Mesenchymal stem cell (in vitro differentiated cells and primary cell): Measurements from ENCODE around the gene IL16.
A peak's percentile ranks its signal among the peaks of the same experiment; 100 is the strongest.

Experiments used
- DNase-seq: peaks from one replicate; pipeline ENCODE4 v3.0.0-alpha.2; 2013
- H2AFZ ChIP-seq: one replicate; pipeline ENCODE4 v1.6.1; 2013; ENCODE audit warnings: low read depth, mild to moderate bottlenecking, control low read depth, inconsistent platforms, low read length, moderate library complexity
- H2AK5ac ChIP-seq: 2 replicates; pipeline ENCODE4 v1.6.1; 2013; ENCODE audit warnings: low read length, moderate library complexity, mild to moderate bottlenecking, inconsistent platforms; ENCODE audit not compliant: severe bottlenecking
- H2BK120ac ChIP-seq: one replicate; pipeline ENCODE4 v1.6.1; 2013; ENCODE audit warnings: low read depth, mild to moderate bottlenecking, inconsistent platforms, low read length, moderate library complexity
- H2BK12ac ChIP-seq, 2 experiments: one replicate each; pipeline ENCODE4 v1.6.1; 2013; ENCODE audit warnings: inconsistent platforms in 2 of 2, low read length in 2 of 2, mild to moderate bottlenecking in 2 of 2, moderate library complexity in 2 of 2, control low read depth in 1 of 2
- H2BK15ac ChIP-seq: one replicate; pipeline ENCODE4 v1.6.1; 2013; ENCODE audit warnings: mild to moderate bottlenecking, low read depth, inconsistent platforms; ENCODE audit not compliant: poor library complexity, severe bottlenecking
- H2BK5ac ChIP-seq: 2 replicates; pipeline ENCODE4 v1.6.1; 2013; ENCODE audit warnings: low read depth, mild to moderate bottlenecking, low read length, control low read depth, inconsistent platforms; ENCODE audit not compliant: poor library complexity, severe bottlenecking
- H3K14ac ChIP-seq, 2 experiments: one replicate each; pipeline ENCODE4 v1.6.1; 2013; ENCODE audit warnings: inconsistent platforms in 2 of 2, low read length in 2 of 2, control low read depth in 1 of 2, mild to moderate bottlenecking in 1 of 2, moderate library complexity in 1 of 2
- H3K18ac ChIP-seq, 2 experiments: one replicate each; pipeline ENCODE4 v1.6.1; 2013; ENCODE audit warnings: inconsistent platforms in 2 of 2, low read length in 2 of 2, control low read depth in 1 of 2, low read depth in 1 of 2, mild to moderate bottlenecking in 1 of 2
- H3K23ac ChIP-seq, 2 experiments: one replicate each; pipeline ENCODE4 v1.6.1; 2013; ENCODE audit warnings: inconsistent platforms in 2 of 2, low read length in 2 of 2, mild to moderate bottlenecking in 2 of 2, moderate library complexity in 2 of 2, control low read depth in 1 of 2
- H3K27ac ChIP-seq: 2 replicates; pipeline ENCODE4 v1.5.1; 2013; ENCODE audit warnings: mild to moderate bottlenecking, moderate library complexity, low read length, control low read depth, inconsistent platforms; ENCODE audit not compliant: poor library complexity, severe bottlenecking
- H3K27me3 ChIP-seq, 2 experiments: 2 replicates each; pipeline versions ENCODE4 v1.6.1 to v1.7.0; 2013; ENCODE audit warnings: low read length in 2 of 2, mild to moderate bottlenecking in 2 of 2, moderate library complexity in 2 of 2, control low read depth in 1 of 2, inconsistent platforms in 1 of 2; ENCODE audit not compliant: control insufficient read depth in 1 of 2, insufficient read depth in 1 of 2
- H3K36me3 ChIP-seq, 2 experiments: 2 replicates each; pipeline versions ENCODE4 v1.6.1 to v1.7.0; 2013; ENCODE audit warnings: low read length in 2 of 2, control low read depth in 1 of 2, inconsistent platforms in 1 of 2, low read depth in 1 of 2, mild to moderate bottlenecking in 1 of 2; ENCODE audit not compliant: insufficient read depth in 2 of 2, control insufficient read depth in 1 of 2
- H3K4ac ChIP-seq, 2 experiments: one replicate each; pipeline ENCODE4 v1.6.1; 2013; ENCODE audit warnings: inconsistent platforms in 2 of 2, low read length in 2 of 2, mild to moderate bottlenecking in 2 of 2, moderate library complexity in 2 of 2, control low read depth in 1 of 2, low read depth in 1 of 2
- H3K4me1 ChIP-seq: 2 replicates; pipeline ENCODE4 v1.6.1; 2013; ENCODE audit warnings: low read depth, low read length, control low read depth; ENCODE audit not compliant: control insufficient read depth, insufficient read depth
- H3K4me2 ChIP-seq: 2 replicates; pipeline ENCODE4 v1.6.1; 2013; ENCODE audit warnings: low read length, mild to moderate bottlenecking, inconsistent platforms; ENCODE audit not compliant: poor library complexity, severe bottlenecking
- H3K4me3 ChIP-seq, 2 experiments: 2 replicates each; pipeline versions ENCODE4 v1.5.1 to v1.7.0; 2013; ENCODE audit warnings: low read length in 2 of 2, mild to moderate bottlenecking in 2 of 2, control low read depth in 1 of 2, low read depth in 1 of 2; ENCODE audit not compliant: insufficient read depth in 1 of 2
- H3K79me1 ChIP-seq: replicated peaks from 2 replicates; pipeline ENCODE4 v1.6.1; 2013; ENCODE audit warnings: mild to moderate bottlenecking, control low read depth, low read length, inconsistent platforms; ENCODE audit not compliant: poor library complexity, severe bottlenecking
- H3K9ac ChIP-seq: 2 replicates; pipeline ENCODE4 v1.7.0; 2013; ENCODE audit warnings: mild to moderate bottlenecking, low read length, moderate library complexity
- H3K9me3 ChIP-seq: 2 replicates; pipeline ENCODE4 v1.7.0; 2013; ENCODE audit warnings: mild to moderate bottlenecking, low read length; ENCODE audit not compliant: control insufficient read depth
- H4K8ac ChIP-seq: one replicate; pipeline ENCODE4 v1.6.1; 2013; ENCODE audit warnings: inconsistent platforms, mild to moderate bottlenecking, low read length, moderate library complexity
- H4K91ac ChIP-seq: one replicate; pipeline ENCODE4 v1.6.1; 2013; ENCODE audit warnings: mild to moderate bottlenecking, low read length, inconsistent platforms
- WGBS: methylation state at CpG from one replicate; pipeline ENCODE4 v1.1.7; 2013; ENCODE audit warnings: mixed read lengths; 5-methylcytosine and 5-hydroxymethylcytosine counted together

IL16 gene

GRCh38 chr15:81321667-81322066 is 125.0 kb downstream of the IL16 start:
- no peak overlapping the region for H3K18ac ChIP-seq
- H2BK120ac ChIP-seq = no peak overlapping the region
- H3K27me3 ChIP-seq = no peaks in the 10 kb centered on the region
- no peak overlapping the region for H2AK5ac ChIP-seq
- no peak overlapping the region for H2BK5ac ChIP-seq
- no peaks in the 10 kb centered on the region for H3K9me3 ChIP-seq
- no peak overlapping the region for H3K4ac ChIP-seq
- no peak overlapping the region for H4K8ac ChIP-seq
- no peak overlapping the region for H4K91ac ChIP-seq
- H3K36me3 ChIP-seq = peaks cover 32 to 50% of the 10 kb centered on the region in 2 experiments
- no peak overlapping the region for H2BK12ac ChIP-seq
- H3K79me1 ChIP-seq = peaks cover 7% of the 10 kb centered on the region
- peak overlapping the region in 1 of 2 experiments; percentile 96 for H3K4me3 ChIP-seq
- DNase-seq = no peak
- no peak overlapping the region for H3K4me2 ChIP-seq
- H2AFZ ChIP-seq = no peak overlapping the region
- H3K4me1 ChIP-seq = peaks cover 17% of the 10 kb centered on the region
- WGBS = 72% methylated on average over 1 of the region's 1 CpG
- H3K23ac ChIP-seq = no peak overlapping the region
- no peak overlapping the region for H3K14ac ChIP-seq
- H2BK15ac ChIP-seq = no peak overlapping the region
- H3K27ac ChIP-seq = no peak overlapping the region
- no peak overlapping the region for H3K9ac ChIP-seq

GRCh38 chr15:81322676-81323253 is 126.1 kb downstream of the IL16 start:
- H4K91ac ChIP-seq = no peak overlapping the region
- H3K4me1 ChIP-seq = peaks cover 17% of the 10 kb centered on the region
- H4K8ac ChIP-seq = no peak overlapping the region
- H3K79me1 ChIP-seq = peaks cover 7% of the 10 kb centered on the region
- H2AFZ ChIP-seq = no peak overlapping the region
- H3K23ac ChIP-seq = no peak overlapping the region
- H2BK5ac ChIP-seq = no peak overlapping the region
- 94% methylated on average over 6 of the region's 6 CpGs for WGBS
- peak overlapping the region; percentile 93 for H3K9ac ChIP-seq
- no peak overlapping the region for H2BK12ac ChIP-seq
- no peak overlapping the region for H3K4ac ChIP-seq
- H3K36me3 ChIP-seq = peaks cover 25 to 42% of the 10 kb centered on the region in 2 experiments
- no peaks in the 10 kb centered on the region for H3K27me3 ChIP-seq
- H3K4me2 ChIP-seq = peak overlapping the region; percentile 1
- no peak overlapping the region for H3K27ac ChIP-seq
- H3K14ac ChIP-seq = no peak overlapping the region
- H3K4me3 ChIP-seq = peak overlapping the region in 1 of 2 experiments; percentile 96
- H2AK5ac ChIP-seq = peak overlapping the region; percentile 47
- no peak for DNase-seq
- H2BK120ac ChIP-seq = no peak overlapping the region
- H3K9me3 ChIP-seq = no peaks in the 10 kb centered on the region
- H3K18ac ChIP-seq = no peak overlapping the region
- no peak overlapping the region for H2BK15ac ChIP-seq

- H3K4me3 ChIP-seq = peak overlapping the region; percentile 93 to 96
- no peak overlapping the region for H2BK5ac ChIP-seq
- no peaks in the 10 kb centered on the region for H3K9me3 ChIP-seq
- peak overlapping the region; percentile 99 for H2AFZ ChIP-seq
- peaks cover 19 to 34% of the 10 kb centered on the region in 2 experiments for H3K36me3 ChIP-seq
- H2BK120ac ChIP-seq = no peak overlapping the region
- H4K91ac ChIP-seq = peak overlapping the region; percentile 77
- H2BK15ac ChIP-seq = peak overlapping the region; percentile 95
- peak overlapping the region; percentile 93 for H3K9ac ChIP-seq
- H3K27ac ChIP-seq = no peak overlapping the region
- H3K4me2 ChIP-seq = peak overlapping the region; percentile 96
- H3K18ac ChIP-seq = peak overlapping the region in 1 of 2 experiments; percentile 83
- peak overlapping the region in 1 of 2 experiments; percentile 68 for H3K4ac ChIP-seq
- DNase-seq = no peak
- no peaks in the 10 kb centered on the region for H3K27me3 ChIP-seq
- no peak overlapping the region for H2BK12ac ChIP-seq
- no peak overlapping the region for H3K14ac ChIP-seq
- 11% methylated on average over 4 of the region's 4 CpGs for WGBS
- peak overlapping the region in 1 of 2 experiments; percentile 23 for H3K23ac ChIP-seq
- no peak overlapping the region for H2AK5ac ChIP-seq
- peaks cover 17% of the 10 kb centered on the region for H3K4me1 ChIP-seq
- H4K8ac ChIP-seq = peak overlapping the region; percentile 81
- H3K79me1 ChIP-seq = peaks cover 7% of the 10 kb centered on the region
Observed at GRCh38 chr15:81323559-81323943, 126.9 kb downstream of the IL16 start.

- H3K27me3 ChIP-seq = no peaks in the 10 kb centered on the region
- H2BK5ac ChIP-seq = no peak within 1 kb of the TSS
- peak within 1 kb of the TSS in 1 of 2 experiments; percentile 99 for H3K14ac ChIP-seq
- H4K91ac ChIP-seq = peak within 1 kb of the TSS; percentile 77
- peak within 1 kb of the TSS; percentile 76 for H2AK5ac ChIP-seq
- peak within 1 kb of the TSS; percentile 95 for H2BK15ac ChIP-seq
- H3K4me2 ChIP-seq = peak within 1 kb of the TSS; percentile 96
- peak within 1 kb of the TSS; percentile 98 for H4K8ac ChIP-seq
- peak within 1 kb of the TSS; percentile 99 for H2AFZ ChIP-seq
- peaks cover 7% of the 10 kb centered on the region for H3K79me1 ChIP-seq
- H3K36me3 ChIP-seq = peaks cover 12 to 28% of the 10 kb centered on the region in 2 experiments
- H3K27ac ChIP-seq = no peak within 1 kb of the TSS
- H3K9ac ChIP-seq = peak within 1 kb of the TSS; percentile 93
- H3K9me3 ChIP-seq = no peaks in the 10 kb centered on the region
- whole genome bisulfite sequencing = 2% methylated on average over 66 of the region's 67 CpGs
- peaks cover 17% of the 10 kb centered on the region for H3K4me1 ChIP-seq
- peak within 1 kb of the TSS in 1 of 2 experiments; percentile 23 for H3K23ac ChIP-seq
- peak within 1 kb of the TSS; percentile 83 to 88 for H3K18ac ChIP-seq
- DNase-seq = peak; percentile 98
- H2BK120ac ChIP-seq = no peak within 1 kb of the TSS
- peak within 1 kb of the TSS; percentile 13 to 68 for H3K4ac ChIP-seq
- no peak within 1 kb of the TSS for H2BK12ac ChIP-seq
- H3K4me3 ChIP-seq = peak within 1 kb of the TSS; percentile 93 to 96
Observed at GRCh38 chr15:81323944-81324881, 127.5 kb downstream of the IL16 start, which contains the start of gene STARD5. Gene STARD5 (minus strand): TSS chr15:81324141. CDS start chr15:81324099, 42 bp downstream.
